Panc1 (cell line): ENCODE measurements around the gene CCNK. TPM values are rescaled to one million over a fixed set of nuclear protein-coding genes. Genes with fewer than 3 reads are reported as not detected.

ENCODE experiments used
- ATAC-seq: fragments of 200-7000 bp; cut with Tn5 transposase; 2 replicates; pipeline ENCODE4 v1.9.1; 2020; ENCODE audit warnings: mild to moderate bottlenecking, moderate library complexity
- BruUV-seq: library from RNA; stranded (reverse); fragments of 400-500 nt; replicated peaks from 2 replicates; lab custom pipeline; 2021; lab: Mats Ljungman, UMichigan
- CTCF ChIA-PET: fragments of 300-600 bp; sonication (Branson Sonifier 250); formaldehyde crosslinking; loops from one replicate; lab custom pipeline; 2022; ENCODE audit warnings: antibody characterized with exemption; lab: Charles Lee
- POLR2A ChIA-PET: fragments of 300-600 bp; sonication (Branson Sonifier 250); formaldehyde crosslinking; loops from one replicate; lab custom pipeline; 2022; ENCODE audit warnings: antibody characterized with exemption; lab: Charles Lee
- DNase-seq: peaks from one replicate; pipeline ENCODE4 v3.0.0-alpha.2; 2010; ENCODE audit warnings: low read depth, low spot score
- H3K27ac ChIP-seq: 2 replicates; pipeline ENCODE4 v1.5.1; 2011; ENCODE audit warnings: mild to moderate bottlenecking, low read length, inconsistent platforms
- H3K27me3 ChIP-seq: fragments of 200-500 bp; sonication (Bioruptor generic); 2 replicates; pipeline ENCODE4 v1.6.0; 2014; ENCODE audit warnings: low read length, inconsistent platforms; ENCODE audit not compliant: control insufficient read depth, insufficient read depth
- H3K36me3 ChIP-seq: fragments of 200-500 bp; sonication (Bioruptor generic); 2 replicates; pipeline ENCODE4 v1.5.1; 2014; ENCODE audit warnings: inconsistent platforms, mild to moderate bottlenecking, low read length, moderate library complexity; ENCODE audit not compliant: control insufficient read depth, insufficient read depth
- H3K4me1 ChIP-seq: 2 replicates; pipeline ENCODE4 v1.5.1; 2011; ENCODE audit warnings: inconsistent platforms, mild to moderate bottlenecking, low read length, moderate library complexity; ENCODE audit not compliant: control insufficient read depth, insufficient read depth
- H3K4me3 ChIP-seq, 2 experiments: 2 replicates each; pipeline ENCODE4 v1.5.1; 2011 to 2012; ENCODE audit warnings: low read depth in 2 of 2, low read length in 2 of 2, mild to moderate bottlenecking in 2 of 2, inconsistent platforms in 1 of 2, moderate library complexity in 1 of 2
- H3K9me3 ChIP-seq: fragments of 200-500 bp; sonication (Bioruptor generic); 2 replicates; pipeline ENCODE4 v1.5.1; 2014; ENCODE audit warnings: low read depth, mild to moderate bottlenecking, inconsistent platforms, low read length, moderate library complexity; ENCODE audit not compliant: control insufficient read depth, insufficient read depth
- POLR2AphosphoS5 ChIP-seq: IDR thresholded peaks from 2 replicates; pipeline ENCODE4 v1.6.1; 2012; ENCODE audit warnings: mild to moderate bottlenecking, low read depth, low read length, moderate library complexity
- SIN3A ChIP-seq: IDR thresholded peaks from 2 replicates; pipeline ENCODE4 v1.6.1; 2012; ENCODE audit warnings: low read depth, mild to moderate bottlenecking, low read length, moderate library complexity, borderline replicate concordance; ENCODE audit not compliant: insufficient read depth
- TCF7L2 ChIP-seq: IDR thresholded peaks from 2 replicates; pipeline ENCODE4 v1.6.1; 2011; ENCODE audit warnings: mild to moderate bottlenecking, low read depth, low read length, inconsistent platforms
- in situ Hi-C: cut with HindIII; loops from 2 replicates; pipeline ENCODE4 v1.10.0; 2016; ENCODE audit warnings: low sequenced_read_pairs, low pct_unique_long_range_greater_than_20kb
- intact Hi-C: fragments of 100-400 bp; cut with micrococcal nuclease; formaldehyde crosslinking; loops from one replicate; pipeline ENCODE4 v1.10.0; 2022; ENCODE audit not compliant: unreplicated experiment
- total RNA-seq: library from RNA; stranded (reverse); gene quantifications from one replicate; pipeline ENCODE4 v1.2.1, GENCODE V29; 2021; ENCODE audit not compliant: unreplicated experiment
- TF ChIP-seq, protein P1 (sequence below): fragments of 450-650 bp; IDR thresholded peaks from 2 replicates; pipeline ENCODE4 v1.5.1; 2017; ENCODE audit warnings: mild to moderate bottlenecking
- TF ChIP-seq, protein P2 (sequence below), 2 experiments: IDR thresholded peaks; 2 replicates each; pipeline ENCODE4 v1.6.1; 2011 to 2012; ENCODE audit warnings: low read depth in 2 of 2, control low read depth in 1 of 2, low read length in 1 of 2, mild to moderate bottlenecking in 1 of 2, moderate library complexity in 1 of 2; ENCODE audit not compliant: insufficient read depth in 1 of 2

The CCNK gene
- total RNA-seq, 1 experiment from 2014 or later, result 47.8 TPM

GRCh38 chr14:99515301-99516155, 34.3 kb downstream of the CCNK start:
- H3K4me1 ChIP-seq, result peaks cover 20% of the 10 kb centered on the region
- no peak for DNase-seq
- no peak for ATAC-seq
- no peaks in the 10 kb centered on the region for H3K9me3 ChIP-seq
- POLR2A ChIA-PET, result no interaction called here
- BruUV-seq, result no TSS peak
- no peaks in the 10 kb centered on the region for H3K27me3 ChIP-seq
- H3K27ac ChIP-seq, result no peak overlapping the region
- H3K36me3 ChIP-seq, result no peaks in the 10 kb centered on the region
- CTCF ChIA-PET, result interaction anchor here (1.3 kb wide), 1 partner anchor 113 kb away, joined by 3 read pairs; no protein-coding TSS in a partner anchor
- no peak overlapping the region for H3K4me3 ChIP-seq
- in situ Hi-C loops, result no loop called here
- intact Hi-C loops, result no loop called here
- no peak for TF ChIP-seq POLR2AphosphoS5

DNA sequence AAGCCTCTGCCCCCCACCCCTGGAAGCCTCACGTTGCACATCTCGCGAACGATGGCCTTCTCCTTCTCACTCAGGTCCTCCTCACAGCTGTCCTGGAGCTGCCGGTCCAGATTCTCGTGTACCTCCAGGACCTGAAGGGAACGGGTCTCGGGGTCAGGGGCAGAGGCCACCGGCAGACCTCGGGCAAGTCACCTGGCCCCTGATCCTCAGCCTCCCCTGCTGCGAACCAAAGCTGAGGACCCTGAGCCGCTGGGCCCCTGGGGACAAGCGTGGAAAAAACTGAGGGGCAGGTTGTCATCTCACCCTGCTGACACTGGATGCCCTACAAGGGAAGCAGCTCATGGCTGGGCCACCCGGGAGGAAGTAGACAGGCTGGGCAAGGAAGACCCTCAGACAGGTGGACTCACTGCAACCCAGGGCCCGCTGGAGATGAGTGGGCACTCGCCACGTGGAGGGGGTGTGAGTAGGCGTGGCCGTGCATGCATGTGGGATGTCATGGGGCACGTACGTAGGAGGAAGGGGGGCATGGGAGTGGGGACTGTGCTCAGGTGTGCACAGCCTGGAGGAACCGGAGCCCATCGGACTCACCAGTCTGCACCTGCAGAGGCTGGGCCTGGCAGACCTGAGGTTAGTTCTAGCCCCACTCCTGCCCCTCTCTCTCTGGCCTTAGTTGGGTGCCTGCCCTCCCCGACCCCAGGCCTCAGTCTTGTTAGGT, 35.1 kb downstream of the CCNK start:
- no TSS peak for BruUV-seq
- Histone ChIP-seq H3K9me3 (no peaks in the 10 kb centered on the region), H3K36me3 (no peaks in the 10 kb centered on the region), H3K4me3 (no peak overlapping the region), H3K4me1 (peaks cover 26% of the 10 kb centered on the region), H3K27ac (no peak overlapping the region), H3K27me3 (no peaks in the 10 kb centered on the region)
- intact Hi-C loops (no loop called here), in situ Hi-C loops (no loop called here)
- ChIA-PET CTCF (interaction anchor here (1.3 kb wide), 1 partner anchor 112 kb away, joined by 3 read pairs; no protein-coding TSS in a partner anchor), POLR2A (no interaction called here)
- TF ChIP-seq, protein P1, sequence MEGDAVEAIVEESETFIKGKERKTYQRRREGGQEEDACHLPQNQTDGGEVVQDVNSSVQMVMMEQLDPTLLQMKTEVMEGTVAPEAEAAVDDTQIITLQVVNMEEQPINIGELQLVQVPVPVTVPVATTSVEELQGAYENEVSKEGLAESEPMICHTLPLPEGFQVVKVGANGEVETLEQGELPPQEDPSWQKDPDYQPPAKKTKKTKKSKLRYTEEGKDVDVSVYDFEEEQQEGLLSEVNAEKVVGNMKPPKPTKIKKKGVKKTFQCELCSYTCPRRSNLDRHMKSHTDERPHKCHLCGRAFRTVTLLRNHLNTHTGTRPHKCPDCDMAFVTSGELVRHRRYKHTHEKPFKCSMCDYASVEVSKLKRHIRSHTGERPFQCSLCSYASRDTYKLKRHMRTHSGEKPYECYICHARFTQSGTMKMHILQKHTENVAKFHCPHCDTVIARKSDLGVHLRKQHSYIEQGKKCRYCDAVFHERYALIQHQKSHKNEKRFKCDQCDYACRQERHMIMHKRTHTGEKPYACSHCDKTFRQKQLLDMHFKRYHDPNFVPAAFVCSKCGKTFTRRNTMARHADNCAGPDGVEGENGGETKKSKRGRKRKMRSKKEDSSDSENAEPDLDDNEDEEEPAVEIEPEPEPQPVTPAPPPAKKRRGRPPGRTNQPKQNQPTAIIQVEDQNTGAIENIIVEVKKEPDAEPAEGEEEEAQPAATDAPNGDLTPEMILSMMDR, result no peak
- TF ChIP-seq, protein P2, sequence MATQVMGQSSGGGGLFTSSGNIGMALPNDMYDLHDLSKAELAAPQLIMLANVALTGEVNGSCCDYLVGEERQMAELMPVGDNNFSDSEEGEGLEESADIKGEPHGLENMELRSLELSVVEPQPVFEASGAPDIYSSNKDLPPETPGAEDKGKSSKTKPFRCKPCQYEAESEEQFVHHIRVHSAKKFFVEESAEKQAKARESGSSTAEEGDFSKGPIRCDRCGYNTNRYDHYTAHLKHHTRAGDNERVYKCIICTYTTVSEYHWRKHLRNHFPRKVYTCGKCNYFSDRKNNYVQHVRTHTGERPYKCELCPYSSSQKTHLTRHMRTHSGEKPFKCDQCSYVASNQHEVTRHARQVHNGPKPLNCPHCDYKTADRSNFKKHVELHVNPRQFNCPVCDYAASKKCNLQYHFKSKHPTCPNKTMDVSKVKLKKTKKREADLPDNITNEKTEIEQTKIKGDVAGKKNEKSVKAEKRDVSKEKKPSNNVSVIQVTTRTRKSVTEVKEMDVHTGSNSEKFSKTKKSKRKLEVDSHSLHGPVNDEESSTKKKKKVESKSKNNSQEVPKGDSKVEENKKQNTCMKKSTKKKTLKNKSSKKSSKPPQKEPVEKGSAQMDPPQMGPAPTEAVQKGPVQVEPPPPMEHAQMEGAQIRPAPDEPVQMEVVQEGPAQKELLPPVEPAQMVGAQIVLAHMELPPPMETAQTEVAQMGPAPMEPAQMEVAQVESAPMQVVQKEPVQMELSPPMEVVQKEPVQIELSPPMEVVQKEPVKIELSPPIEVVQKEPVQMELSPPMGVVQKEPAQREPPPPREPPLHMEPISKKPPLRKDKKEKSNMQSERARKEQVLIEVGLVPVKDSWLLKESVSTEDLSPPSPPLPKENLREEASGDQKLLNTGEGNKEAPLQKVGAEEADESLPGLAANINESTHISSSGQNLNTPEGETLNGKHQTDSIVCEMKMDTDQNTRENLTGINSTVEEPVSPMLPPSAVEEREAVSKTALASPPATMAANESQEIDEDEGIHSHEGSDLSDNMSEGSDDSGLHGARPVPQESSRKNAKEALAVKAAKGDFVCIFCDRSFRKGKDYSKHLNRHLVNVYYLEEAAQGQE (IDR thresholded peaks at IDR 0.05; ENCODE audit: insufficient read depth in 1 of 2, low read depth in 2 of 2, low read length in 1 of 2), result no peak
- TF ChIP-seq TCF7L2 (no peak), SIN3A (no peak), POLR2AphosphoS5 (no peak)
- no peak for DNase-seq
- ATAC-seq, result no peak
